Measurements from ENCODE around the gene PHACTR1. TPM values are rescaled to one million over a fixed set of nuclear protein-coding genes. Genes with fewer than 3 reads are reported as not detected.

Gene PHACTR1
- total and polyA plus RNA-seq, 7 donors, result 0.04 to 3.0 (median 0.85) TPM

DNA sequence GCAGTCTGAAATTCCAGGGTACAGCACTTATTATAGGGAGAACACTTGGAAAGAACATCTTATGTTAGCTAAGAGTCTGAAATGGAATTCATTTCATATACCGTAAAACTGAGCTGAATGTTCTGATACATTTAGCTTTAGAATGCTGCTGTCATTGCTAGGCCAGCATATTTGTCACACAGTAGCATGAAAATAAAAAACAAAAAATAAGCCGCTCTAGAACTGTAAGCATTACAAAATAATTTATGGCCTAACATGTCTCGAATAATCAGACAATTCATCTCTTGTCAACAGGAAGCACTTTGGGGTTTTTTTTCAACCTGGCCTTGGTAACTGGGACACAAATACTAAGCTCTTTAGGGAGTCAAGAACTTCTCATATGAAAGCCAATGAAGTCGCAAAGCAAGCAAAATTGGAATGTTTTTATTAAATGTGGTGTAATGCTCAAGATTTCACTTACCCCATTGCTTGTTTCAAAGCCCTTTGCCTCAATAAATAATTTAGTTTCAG is 115.7 kb downstream of the PHACTR1 start:
- TF ChIP-seq, protein P1, sequence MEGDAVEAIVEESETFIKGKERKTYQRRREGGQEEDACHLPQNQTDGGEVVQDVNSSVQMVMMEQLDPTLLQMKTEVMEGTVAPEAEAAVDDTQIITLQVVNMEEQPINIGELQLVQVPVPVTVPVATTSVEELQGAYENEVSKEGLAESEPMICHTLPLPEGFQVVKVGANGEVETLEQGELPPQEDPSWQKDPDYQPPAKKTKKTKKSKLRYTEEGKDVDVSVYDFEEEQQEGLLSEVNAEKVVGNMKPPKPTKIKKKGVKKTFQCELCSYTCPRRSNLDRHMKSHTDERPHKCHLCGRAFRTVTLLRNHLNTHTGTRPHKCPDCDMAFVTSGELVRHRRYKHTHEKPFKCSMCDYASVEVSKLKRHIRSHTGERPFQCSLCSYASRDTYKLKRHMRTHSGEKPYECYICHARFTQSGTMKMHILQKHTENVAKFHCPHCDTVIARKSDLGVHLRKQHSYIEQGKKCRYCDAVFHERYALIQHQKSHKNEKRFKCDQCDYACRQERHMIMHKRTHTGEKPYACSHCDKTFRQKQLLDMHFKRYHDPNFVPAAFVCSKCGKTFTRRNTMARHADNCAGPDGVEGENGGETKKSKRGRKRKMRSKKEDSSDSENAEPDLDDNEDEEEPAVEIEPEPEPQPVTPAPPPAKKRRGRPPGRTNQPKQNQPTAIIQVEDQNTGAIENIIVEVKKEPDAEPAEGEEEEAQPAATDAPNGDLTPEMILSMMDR (IDR thresholded peaks at IDR 0.05), result no peak
- Histone ChIP-seq H3K27ac (no peak overlapping the region), H3K27me3 (ENCODE audit: insufficient read depth in 3 of 3, low read length in 2 of 3) (peaks cover 0 to 3% (median 0%) of the 10 kb centered on the region in 3 donors), H3K9me3 (peaks cover 5% of the 10 kb centered on the region), H3K4me3 (no peak overlapping the region), H3K36me3 (ENCODE audit: insufficient read depth in 1 of 2, low read depth in 1 of 2) (no peaks in the 10 kb centered on the region), H3K4me1 (no peaks in the 10 kb centered on the region)
- DNase-seq (no peak), ATAC-seq (no peak)
- 53 to 66% (median 61%) methylated on average over 4 of the region's 4 CpGs for WGBS, 3 donors
- intact Hi-C loops (cut with DNase I), result no loop called here

DNA sequence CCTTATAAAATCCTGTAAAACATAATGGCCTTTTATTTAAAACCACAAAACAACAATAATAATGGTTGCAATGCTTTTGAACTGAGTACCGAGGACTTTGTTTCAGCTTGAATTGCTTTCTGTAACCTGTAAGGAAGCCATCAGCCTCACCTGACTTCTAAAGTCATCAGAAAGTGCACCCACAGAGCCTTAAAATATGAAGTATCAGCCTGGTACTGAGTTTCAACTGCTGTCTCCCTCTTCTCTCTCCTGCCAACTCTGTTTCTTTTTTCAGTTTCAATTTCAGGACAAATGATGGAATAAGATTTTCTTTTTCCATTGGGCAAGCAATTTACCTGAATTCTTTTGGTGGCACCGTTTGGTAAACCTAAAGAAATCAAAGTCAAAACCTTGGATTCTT is 119.4 kb downstream of the PHACTR1 start:
- TF ChIP-seq, protein P1 (IDR thresholded peaks at IDR 0.05), result no peak
- peaks cover 5% of the 10 kb centered on the region for H3K9me3 ChIP-seq
- no peaks in the 10 kb centered on the region for H3K36me3 ChIP-seq (ENCODE audit: insufficient read depth in 1 of 2, low read depth in 1 of 2)
- H3K27me3 ChIP-seq (ENCODE audit: insufficient read depth in 3 of 3, low read length in 2 of 3), result no peaks in the 10 kb centered on the region
- intact Hi-C loops (cut with DNase I), result no loop called here
- no peak overlapping the region for H3K4me3 ChIP-seq
- H3K27ac ChIP-seq, result no peak overlapping the region
- ATAC-seq (no peak), DNase-seq (no peak)
- WGBS, 3 donors, result 71 to 75% (median 74%) methylated on average over 2 of the region's 2 CpGs
- H3K4me1 ChIP-seq, result no peaks in the 10 kb centered on the region

DNA sequence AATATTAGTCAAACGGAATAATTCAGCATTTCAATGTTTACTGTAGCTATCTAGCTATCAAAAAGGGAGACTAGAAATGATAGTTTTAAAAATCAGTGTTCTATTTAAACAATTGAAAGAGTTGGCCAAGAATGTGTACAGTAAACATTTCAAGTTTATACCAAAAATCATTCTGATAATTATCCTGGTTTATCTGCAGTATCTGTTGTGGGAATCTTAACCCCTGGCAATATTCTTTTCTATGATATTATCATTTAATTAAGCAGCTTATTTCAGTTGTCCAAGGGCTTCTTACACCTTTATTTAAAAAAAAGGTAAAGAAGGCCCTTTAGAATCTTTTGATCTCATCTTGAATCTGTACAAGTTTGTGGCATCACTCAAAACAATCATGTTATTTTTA is 125.1 kb downstream of the PHACTR1 start:
- H3K27ac ChIP-seq, result no peak overlapping the region
- intact Hi-C loops (cut with DNase I), result no loop called here
- no peaks in the 10 kb centered on the region for H3K36me3 ChIP-seq (ENCODE audit: insufficient read depth in 1 of 2, low read depth in 1 of 2)
- 79 to 80% (median 79%) methylated on average over 1 of the region's 1 CpG for WGBS, 3 donors
- ATAC-seq, result no peak
- no peaks in the 10 kb centered on the region for H3K4me1 ChIP-seq
- no peaks in the 10 kb centered on the region for H3K27me3 ChIP-seq (ENCODE audit: insufficient read depth in 3 of 3, low read length in 2 of 3)
- TF ChIP-seq, protein P1 (IDR thresholded peaks at IDR 0.05), result no peak
- no peak overlapping the region for H3K4me3 ChIP-seq
- no peak for DNase-seq
- H3K9me3 ChIP-seq, result peaks cover 5% of the 10 kb centered on the region

DNA sequence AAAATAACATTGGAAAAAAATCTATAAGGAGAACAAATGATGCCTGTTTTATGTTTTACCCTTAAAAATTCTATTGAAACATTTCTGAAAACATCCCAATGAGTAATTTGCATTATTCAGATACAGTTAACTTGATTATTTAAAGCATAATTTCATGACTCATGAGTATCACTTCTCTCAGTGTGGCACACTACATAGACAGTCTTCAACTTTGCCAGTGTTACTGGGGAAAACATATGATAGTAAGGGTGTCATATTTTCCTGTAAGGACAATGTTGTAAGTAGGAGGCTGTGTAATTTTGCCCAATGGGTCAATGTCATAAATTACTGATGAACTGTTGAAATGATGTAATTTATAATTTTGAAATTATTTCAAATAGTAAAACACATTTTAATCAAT is 125.5 kb downstream of the PHACTR1 start:
- Histone ChIP-seq H3K9me3 (peaks cover under 1% of the 10 kb centered on the region), H3K27me3 (ENCODE audit: insufficient read depth in 3 of 3, low read length in 2 of 3) (no peaks in the 10 kb centered on the region), H3K4me1 (no peaks in the 10 kb centered on the region), H3K4me3 (no peak overlapping the region), H3K36me3 (ENCODE audit: insufficient read depth in 1 of 2, low read depth in 1 of 2) (no peaks in the 10 kb centered on the region), H3K27ac (no peak overlapping the region)
- intact Hi-C loops (cut with DNase I), result no loop called here
- TF ChIP-seq, protein P1 (IDR thresholded peaks at IDR 0.05), result no peak
- DNase-seq, result no peak
- no peak for ATAC-seq

DNA sequence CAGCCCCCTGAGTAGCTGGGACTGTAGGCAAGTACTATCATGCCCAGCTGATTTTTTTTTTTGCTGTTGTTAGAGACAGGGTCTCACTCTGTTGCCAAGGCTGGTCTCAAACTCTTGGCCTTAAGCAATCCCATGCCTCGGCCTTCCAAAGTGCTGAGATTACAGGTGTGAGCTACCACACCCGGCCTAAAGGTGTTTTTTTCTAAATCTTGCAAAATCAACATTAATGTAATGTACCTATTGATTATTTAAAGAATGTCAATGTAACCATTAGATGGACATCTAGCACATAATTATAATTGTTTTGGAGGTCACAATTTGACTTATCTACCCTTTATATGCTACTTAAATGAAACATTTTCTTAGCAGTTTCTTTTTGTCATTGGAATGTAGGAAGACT is 126.1 kb downstream of the PHACTR1 start:
- Histone ChIP-seq H3K36me3 (ENCODE audit: insufficient read depth in 1 of 2, low read depth in 1 of 2) (no peaks in the 10 kb centered on the region), H3K4me1 (no peaks in the 10 kb centered on the region), H3K27ac (no peak overlapping the region), H3K9me3 (no peaks in the 10 kb centered on the region), H3K4me3 (no peak overlapping the region), H3K27me3 (ENCODE audit: insufficient read depth in 3 of 3, low read length in 2 of 3) (no peaks in the 10 kb centered on the region)
- TF ChIP-seq, protein P1 (IDR thresholded peaks at IDR 0.05), result no peak
- DNase-seq (no peak), ATAC-seq (no peak)
- intact Hi-C loops (cut with DNase I), result no loop called here
- WGBS, 3 donors, result 80 to 84% (median 83%) methylated on average over 2 of the region's 2 CpGs
